Gastrocnemius medialis (tissue), 4 donors: ENCODE data around the gene SP140.

ENCODE experiments used
- CTCF ChIP-seq, 5 experiments: fragments of 450-650 bp in 3 of 5; fragments of 200-600 bp in 2 of 5; sonication (generic) in 2 of 5; IDR thresholded peaks in 4 of 5; conservative IDR thresholded peaks in 1 of 5; 1 replicate in 4 of 5; 2 replicates in 1 of 5; pipeline ENCODE4 v1.5.1; 2016 to 2019; ENCODE audit warnings: antibody characterized with exemption in 5 of 5, mild to moderate bottlenecking in 3 of 5, moderate library complexity in 3 of 5
- POLR2A ChIP-seq, 2 donors: fragments of 450-650 bp; IDR thresholded peaks; one replicate each; pipeline ENCODE4 v1.6.1; 2017; ENCODE audit warnings: antibody characterized with exemption in 2 of 2, mild to moderate bottlenecking in 2 of 2, moderate library complexity in 2 of 2

- no peak for TF ChIP-seq POLR2A (IDR thresholded peaks at IDR 0.05)
- TF ChIP-seq CTCF (IDR thresholded peaks at IDR 0.05 in 4 of 5, conservative IDR thresholded peaks at IDR 0.05 in 1 of 5) = no peak
Measured at GRCh38 chr2:230226051-230226551, 565 bp downstream of the SP140 start.
